ENCODE results near the gene CYP4F11. TPM values are rescaled to one million over a fixed set of nuclear protein-coding genes. Genes with fewer than 3 reads are reported as not detected.
"Not testable (repeated sequence)": the region's sequence is repeated elsewhere in the genome, so short reads cannot be mapped to it uniquely, and the experiment has no call there.

The CYP4F11 gene
- under 1 TPM; 0.34 to 0.41 TPM for total RNA-seq
- long read RNA-seq, result 0 reads

GRCh38 chr19:15934332-15935078, at the start of gene CYP4F11:
TSS of gene CYP4F11 (minus strand) at chr19:15934529. CDS start at chr19:15934408, 121 bp downstream.
- intact Hi-C loops (cut with DNase I), result no loop called here
- DNase-seq (peak; percentile 58), ATAC-seq (peak; percentile 67 to 71)

GRCh38 chr19:15979293-15979692, 45.0 kb upstream of the CYP4F11 start:
- no peak for ATAC-seq
- intact Hi-C loops (cut with DNase I), result no loop called here
- DNase-seq, result no peak

DNA sequence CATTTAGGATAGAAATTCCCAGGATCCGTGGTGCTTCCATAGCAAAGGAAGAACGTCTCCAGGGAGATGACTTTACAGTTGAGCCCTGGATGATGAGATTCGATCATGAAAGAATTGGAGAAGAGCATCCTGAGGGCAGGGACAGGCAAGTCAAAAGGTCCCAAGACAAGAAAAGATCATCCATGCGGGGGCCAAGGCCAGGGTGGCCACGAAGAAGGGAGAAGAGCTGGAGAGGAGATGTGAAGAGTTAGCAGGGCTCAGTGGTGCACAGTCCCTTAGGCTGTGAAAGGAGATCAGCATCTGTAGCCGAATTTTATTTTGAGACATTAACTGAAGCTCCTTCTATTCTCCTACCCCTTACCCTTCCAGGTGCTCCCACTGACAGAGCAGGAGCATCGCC, 43.4 kb upstream of the CYP4F11 start:
- intact Hi-C loops (cut with DNase I), result no loop called here
- DNase-seq, result no peak
- ATAC-seq, result no peak

DNA sequence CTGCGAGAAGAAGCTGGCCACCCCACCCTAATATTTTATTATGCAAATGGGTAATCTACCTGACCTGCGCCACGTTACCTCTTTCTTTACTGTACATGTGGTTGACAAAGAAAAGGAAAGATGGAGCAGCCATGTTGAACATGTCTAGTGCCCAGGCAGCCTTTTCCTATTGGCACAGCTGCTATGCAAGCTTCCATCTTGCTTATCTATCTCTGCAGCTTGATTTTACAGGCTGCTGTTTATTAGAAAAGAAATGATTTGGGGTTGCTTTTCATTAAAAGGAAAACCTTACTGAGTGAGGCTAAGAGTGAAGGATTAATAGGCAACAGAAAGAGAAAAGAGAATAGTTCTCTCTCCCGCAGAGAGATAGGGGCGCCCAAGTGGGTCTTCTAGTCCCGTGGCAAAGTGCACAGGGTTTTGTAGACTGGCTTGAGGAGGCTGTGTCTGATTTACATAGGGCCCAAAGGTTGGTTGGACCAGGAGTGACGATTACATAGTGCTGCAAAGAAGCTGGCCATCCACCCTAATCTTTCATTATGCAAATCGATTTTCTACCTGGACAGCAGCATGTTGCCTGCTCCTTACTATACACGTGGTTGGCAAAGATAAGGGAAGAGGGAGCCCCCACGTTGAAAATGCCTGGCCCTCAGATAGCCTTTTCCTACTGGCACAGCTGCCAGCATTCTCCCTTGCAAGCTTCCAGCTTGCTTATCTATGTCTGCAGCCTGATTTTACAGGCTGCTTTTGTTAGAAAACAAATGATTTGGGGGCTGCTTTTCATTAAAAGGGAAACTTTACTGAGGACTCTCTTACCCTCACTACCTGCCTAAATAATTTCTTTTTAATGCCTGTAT, 42.7 kb upstream of the CYP4F11 start:
- intact Hi-C loops (cut with DNase I), result no loop called here
- DNase-seq (no peak), ATAC-seq (no peak)

GRCh38 chr19:15974856-15975255, 40.5 kb upstream of the CYP4F11 start:
- no peak for ATAC-seq
- no peak for DNase-seq
- intact Hi-C loops (cut with DNase I), result no loop called here

- intact Hi-C loops (cut with DNase I); DNase-seq; ATAC-seq: not testable (repeated sequence)
Measured at GRCh38 chr19:15972043-15972442, 37.7 kb upstream of the CYP4F11 start.

DNA sequence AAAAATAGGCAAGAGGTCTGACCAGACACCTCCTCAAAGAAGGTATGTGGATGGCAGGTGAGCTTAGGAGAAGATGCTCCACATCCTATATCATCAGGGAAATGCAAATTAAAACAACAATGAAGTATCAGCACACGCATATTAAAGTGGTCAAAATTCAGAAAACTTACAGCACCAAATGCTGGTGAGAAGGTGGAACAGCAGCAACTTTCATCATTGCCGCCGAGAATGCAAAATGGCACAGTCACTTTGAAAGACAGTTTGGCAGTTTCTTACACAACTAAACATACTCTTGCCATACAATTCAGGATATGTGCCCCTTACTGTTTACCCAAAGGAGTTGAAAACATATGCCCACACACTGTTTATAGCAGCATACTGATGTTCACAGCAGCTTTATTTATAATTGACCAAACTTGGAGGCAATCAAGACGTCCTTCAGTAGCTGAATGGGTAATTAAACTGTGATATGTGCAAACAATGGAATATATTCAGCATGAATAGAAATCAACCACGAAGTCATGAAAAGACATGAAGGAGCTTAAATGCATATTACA, 37.0 kb upstream of the CYP4F11 start:
- no peak for ATAC-seq
- intact Hi-C loops (cut with DNase I), result no loop called here
- DNase-seq, result no peak

- DNase-seq, result no peak
- no peak for ATAC-seq
- intact Hi-C loops (cut with DNase I), result no loop called here
Measured at GRCh38 chr19:15964231-15964630, 29.9 kb upstream of the CYP4F11 start.

GRCh38 chr19:15962319-15962718, 28.0 kb upstream of the CYP4F11 start:
- no peak for ATAC-seq
- intact Hi-C loops (cut with DNase I), result no loop called here
- DNase-seq, result no peak

- DNase-seq, result no peak
- intact Hi-C loops (cut with DNase I), result no loop called here
- no peak for ATAC-seq
Measured at GRCh38 chr19:15954820-15955219, 20.5 kb upstream of the CYP4F11 start.

GRCh38 chr19:15948223-15949058, 14.1 kb upstream of the CYP4F11 start, which contains the start of gene OR10H4:
TSS of gene OR10H4 (plus strand) at chr19:15949008. CDS start at chr19:15949008, 0 bp downstream.
- intact Hi-C loops (cut with DNase I), result no loop called here
- DNase-seq (no peak), ATAC-seq (no peak)

GRCh38 chr19:15945301-15945700, 11.0 kb upstream of the CYP4F11 start:
- intact Hi-C loops (cut with DNase I), result no loop called here
- no peak for DNase-seq
- no peak for ATAC-seq

GRCh38 chr19:15944401-15944800, 10.1 kb upstream of the CYP4F11 start:
- ATAC-seq, result no peak
- no peak for DNase-seq
- intact Hi-C loops (cut with DNase I), result no loop called here

GRCh38 chr19:15937771-15938170, 3.4 kb upstream of the CYP4F11 start:
- DNase-seq (no peak), ATAC-seq (no peak)

GRCh38 chr19:15936950-15937349, 2.6 kb upstream of the CYP4F11 start:
- DNase-seq (no peak), ATAC-seq (no peak)
- intact Hi-C loops (cut with DNase I), result no loop called here

More at GRCh38 chr19:15937771-15938170, 3.4 kb upstream of the CYP4F11 start:
- intact Hi-C loops (cut with DNase I), result no loop called here

- intact Hi-C loops (cut with DNase I), result no loop called here
- DNase-seq (no peak), ATAC-seq (no peak)
Measured at GRCh38 chr19:15936173-15936572, 1.8 kb upstream of the CYP4F11 start.

- no peak for DNase-seq
- intact Hi-C loops (cut with DNase I), result no loop called here
- no peak for ATAC-seq
Measured at GRCh38 chr19:15935167-15935702, 906 bp upstream of the CYP4F11 start.

DNA sequence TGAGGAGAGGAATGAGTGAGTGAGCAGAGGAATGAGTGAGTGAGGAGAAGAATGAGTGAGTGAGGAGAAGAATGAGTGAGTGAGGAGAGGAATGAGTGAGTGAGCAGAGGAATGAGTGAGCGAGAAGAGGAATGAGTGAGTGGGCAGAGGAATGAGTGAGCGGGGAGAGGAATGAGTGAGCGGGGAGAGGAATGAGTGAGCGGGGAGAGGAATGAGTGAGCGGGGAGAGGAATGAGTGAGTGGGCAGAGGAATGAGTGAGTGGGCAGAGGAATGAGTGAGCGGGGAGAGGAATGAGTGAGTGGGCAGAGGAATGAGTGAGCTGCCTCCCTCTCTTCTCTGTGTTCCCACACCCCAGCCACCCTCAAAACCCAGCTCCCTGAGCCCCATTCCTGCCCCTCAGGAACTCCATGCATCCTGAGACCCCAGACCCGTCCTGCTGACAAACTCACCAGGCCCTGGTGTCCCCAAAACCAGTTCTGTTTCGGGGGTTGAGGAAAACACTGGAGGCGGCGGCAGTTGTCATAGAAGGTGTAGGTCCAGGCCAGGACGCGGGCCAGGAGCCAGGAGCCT, 483 bp downstream of the CYP4F11 start:
- intact Hi-C loops (cut with DNase I); ATAC-seq; DNase-seq: not testable (repeated sequence)

Data from left cardiac atrium (tissue), 4 donors.